ENCODE measurements around the gene SEPTIN8. TPM values are rescaled to one million over a fixed set of nuclear protein-coding genes. Genes with fewer than 3 reads are reported as not detected.

SEPTIN8 gene
- total and polyA plus RNA-seq, 2 of the 13 experiments (the other 11 are each of a cell fraction or from before 2014, with no cell fraction given) = 41.4 to 49.9 TPM

- TF ChIP-seq MAZ (IDR thresholded peaks at IDR 0.05; ENCODE audit: borderline replicate concordance, low read depth, low read length) (no peak), MAZ (CRISPR knock-in tag; IDR thresholded peaks at IDR 0.05; ENCODE audit: low read depth) (no peak), ZNF230 (CRISPR knock-in tag; IDR thresholded peaks at IDR 0.05) (no peak), ETV6 (CRISPR knock-in tag; conservative IDR thresholded peaks at IDR 0.05) (no peak), HDAC1 (CRISPR knock-in tag; IDR thresholded peaks at IDR 0.05) (no peak), TRIM24 (CRISPR knock-in tag; IDR thresholded peaks at IDR 0.05) (no peak), HBP1 (CRISPR knock-in tag; IDR thresholded peaks at IDR 0.05; ENCODE audit: low read depth) (no peak), ZNF780A (CRISPR knock-in tag; IDR thresholded peaks at IDR 0.05) (no peak), RORA (CRISPR knock-in tag; IDR thresholded peaks at IDR 0.05) (no peak), SMAD3 (CRISPR knock-in tag; IDR thresholded peaks at IDR 0.05) (no peak), STAT5B (CRISPR knock-in tag; IDR thresholded peaks at IDR 0.05) (no peak)
Measured at GRCh38 chr5:132708645-132709044, 68.4 kb downstream of the SEPTIN8 start (continued).

GRCh38 chr5:132704875-132705274 is 72.2 kb downstream of the SEPTIN8 start:
- Histone ChIP-seq H3K27ac (ENCODE audit: extremely low read length, insufficient read depth, low read length) (no peak overlapping the region), H3K4me1 (ENCODE audit: insufficient read depth, low read length) (no peaks in the 10 kb centered on the region), H3K9me3 (ENCODE audit: low read length) (no peaks in the 10 kb centered on the region), H4K20me1 (ENCODE audit: insufficient read depth, low read length) (no peaks in the 10 kb centered on the region), H3K27me3 (ENCODE audit: control insufficient read depth in 1 of 2, insufficient read depth in 2 of 2, low read length in 2 of 2) (no peaks in the 10 kb centered on the region), H3K79me2 (ENCODE audit: insufficient read depth, low read length) (no peaks in the 10 kb centered on the region), H3K4me3 (replicated peaks in 1 of 3; ENCODE audit: insufficient read depth in 1 of 3, low read depth in 2 of 3, low read length in 3 of 3) (no peak overlapping the region), H3K4me2 (ENCODE audit: low read depth, low read length) (no peak overlapping the region), H3K36me3 (replicated peaks in 1 of 2; ENCODE audit: control insufficient read depth in 1 of 2, insufficient read depth in 2 of 2, low read length in 2 of 2) (peaks cover 0 to 9% of the 10 kb centered on the region in 2 experiments; a peak in 2 of 5 replicates), H3K9ac (ENCODE audit: insufficient read depth, low read depth, low read length) (no peak overlapping the region), H2AFZ (ENCODE audit: low read length) (no peak overlapping the region)
- no TSS peak for BruUV-seq (replicated peaks)
- no peak for FAIRE-seq
- intact Hi-C loops (cut with micrococcal nuclease; ENCODE audit: unreplicated experiment) (no loop called here), in situ Hi-C loops (cut with HindIII; ENCODE audit: extremely low pct_ligation_motif_present, low pct_unique_long_range_greater_than_20kb) (no loop called here)
- ChIA-PET POLR2A (no interaction called here), CTCF (ENCODE audit: low intra/inter-chr PET ratio, low total read pairs) (no interaction called here)
- DNase-seq (ENCODE audit: low spot score) = no peak
- ATAC-seq = no peak
- 93% methylated on average over 1 of the region's 1 CpG for WGBS (ENCODE audit: low lambda C conversion rate)
- TF ChIP-seq CC2D1A (CRISPR knock-in tag; IDR thresholded peaks at IDR 0.05) = no peak
- TF ChIP-seq ZNF547 (CRISPR knock-in tag; IDR thresholded peaks at IDR 0.05) = no peak
- TF ChIP-seq ZMYM4 (CRISPR knock-in tag; IDR thresholded peaks at IDR 0.05) = no peak
- TF ChIP-seq ZNF761 (CRISPR knock-in tag; conservative IDR thresholded peaks at IDR 0.05) = no peak
- TF ChIP-seq ZNF616 (CRISPR knock-in tag; IDR thresholded peaks at IDR 0.05; ENCODE audit: low read depth) = no peak
- TF ChIP-seq POLR2A (IDR thresholded peaks at IDR 0.05; ENCODE audit: insufficient read depth in 1 of 2, low read depth in 2 of 2, low read length in 2 of 2) = no peak
- no peak for TF ChIP-seq SATB2 (CRISPR knock-in tag; IDR thresholded peaks at IDR 0.05)
- no peak for TF ChIP-seq ZFYVE20 (CRISPR knock-in tag; IDR thresholded peaks at IDR 0.05; ENCODE audit: borderline replicate concordance, low read depth)
- TF ChIP-seq NFE2L2 (IDR thresholded peaks at IDR 0.05; ENCODE audit: low read length) = no peak
- no peak for TF ChIP-seq ZBTB44 (CRISPR knock-in tag; IDR thresholded peaks at IDR 0.05)
- no peak for TF ChIP-seq ZNF235 (CRISPR knock-in tag; IDR thresholded peaks at IDR 0.05; ENCODE audit: borderline replicate concordance)
- TF ChIP-seq REL (CRISPR knock-in tag; conservative IDR thresholded peaks at IDR 0.05) = no peak
- no peak for TF ChIP-seq ATF7 (IDR thresholded peaks at IDR 0.05)
- no peak for TF ChIP-seq ATF7 (CRISPR knock-in tag; IDR thresholded peaks at IDR 0.05)
- no peak for TF ChIP-seq KDM5B (CRISPR knock-in tag; IDR thresholded peaks at IDR 0.05; ENCODE audit: borderline replicate concordance)

Data from HepG2 (cell line).